Skeletal muscle tissue (tissue), 4 donors: ENCODE data around the gene GTF2F2. TPM values are rescaled to one million over a fixed set of nuclear protein-coding genes. Genes with fewer than 3 reads are reported as not detected.
A peak's percentile ranks its signal among the peaks of the same experiment; 100 is the strongest.

ENCODE experiments used
- H3K27ac ChIP-seq: one replicate; pipeline ENCODE4 v1.7.0; 2013; ENCODE audit warnings: mild to moderate bottlenecking, low read depth, low read length, inconsistent platforms
- H3K27me3 ChIP-seq, 3 donors: one replicate each; pipeline ENCODE4 v1.7.0; 2013; ENCODE audit warnings: low read length in 3 of 3; ENCODE audit not compliant: control insufficient read depth in 3 of 3, insufficient read depth in 3 of 3
- H3K36me3 ChIP-seq, 3 donors: one replicate each; pipeline ENCODE4 v1.7.0; 2013; ENCODE audit warnings: low read length in 3 of 3; ENCODE audit not compliant: control insufficient read depth in 3 of 3, insufficient read depth in 3 of 3
- H3K4me1 ChIP-seq, 3 donors: one replicate each; pipeline ENCODE4 v1.7.0; 2013; ENCODE audit warnings: low read length in 3 of 3, mild to moderate bottlenecking in 3 of 3; ENCODE audit not compliant: control insufficient read depth in 3 of 3, insufficient read depth in 3 of 3
- H3K4me3 ChIP-seq, 3 donors: one replicate each; pipeline ENCODE4 v1.7.0; 2013; ENCODE audit warnings: low read length in 3 of 3
- H3K9ac ChIP-seq, 3 donors: one replicate each; pipeline ENCODE4 v1.7.0; 2013; ENCODE audit warnings: low read length in 3 of 3, mild to moderate bottlenecking in 3 of 3, moderate library complexity in 2 of 3, low read depth in 1 of 3
- H3K9me3 ChIP-seq, 3 donors: one replicate each; pipeline ENCODE4 v1.7.0; 2013; ENCODE audit warnings: low read length in 3 of 3; ENCODE audit not compliant: control insufficient read depth in 3 of 3
- total RNA-seq: library from RNA; depleted of rRNA; stranded (reverse); fragments of >200 nt; gene quantifications from one replicate; pipeline ENCODE4 v1.2.3, GENCODE V29; 2014
- donor health status: Osteomylitis.

GTF2F2 gene
- total RNA-seq, 1 donor from 2014 or later, result 15.7 TPM

GRCh38 chr13:45207319-45207718 is 87.0 kb downstream of the GTF2F2 start:
- Histone ChIP-seq H3K9ac (peak overlapping the region; percentile 29 to 65 (median 54)), H3K4me1 (peaks cover 6 to 14% (median 11%) of the 10 kb centered on the region in 3 donors), H3K36me3 (peaks cover 0 to 13% (median 9%) of the 10 kb centered on the region in 3 donors), H3K4me3 (peak overlapping the region in 1 of 3 donors; percentile 55), H3K9me3 (no peaks in the 10 kb centered on the region), H3K27ac (peak overlapping the region; percentile 73), H3K27me3 (no peaks in the 10 kb centered on the region)

- Histone ChIP-seq H3K4me1 (peaks cover 6 to 14% (median 11%) of the 10 kb centered on the region in 3 donors), H3K27ac (no peak overlapping the region), H3K4me3 (no peak overlapping the region), H3K9me3 (no peaks in the 10 kb centered on the region), H3K36me3 (peaks cover 0 to 13% (median 9%) of the 10 kb centered on the region in 3 donors), H3K27me3 (no peaks in the 10 kb centered on the region), H3K9ac (peak overlapping the region in 2 of 3 donors; percentile 29 to 54)
These were observed 87.8 kb downstream of the GTF2F2 start for GRCh38 chr13:45208132-45208531.

GRCh38 chr13:45209229-45209628 is 88.9 kb downstream of the GTF2F2 start:
- Histone ChIP-seq H3K27me3 (no peaks in the 10 kb centered on the region), H3K4me1 (peaks cover 6 to 14% (median 11%) of the 10 kb centered on the region in 3 donors), H3K9ac (no peak overlapping the region), H3K9me3 (no peaks in the 10 kb centered on the region), H3K36me3 (peaks cover 0 to 13% (median 9%) of the 10 kb centered on the region in 3 donors), H3K27ac (no peak overlapping the region), H3K4me3 (no peak overlapping the region)

DNA sequence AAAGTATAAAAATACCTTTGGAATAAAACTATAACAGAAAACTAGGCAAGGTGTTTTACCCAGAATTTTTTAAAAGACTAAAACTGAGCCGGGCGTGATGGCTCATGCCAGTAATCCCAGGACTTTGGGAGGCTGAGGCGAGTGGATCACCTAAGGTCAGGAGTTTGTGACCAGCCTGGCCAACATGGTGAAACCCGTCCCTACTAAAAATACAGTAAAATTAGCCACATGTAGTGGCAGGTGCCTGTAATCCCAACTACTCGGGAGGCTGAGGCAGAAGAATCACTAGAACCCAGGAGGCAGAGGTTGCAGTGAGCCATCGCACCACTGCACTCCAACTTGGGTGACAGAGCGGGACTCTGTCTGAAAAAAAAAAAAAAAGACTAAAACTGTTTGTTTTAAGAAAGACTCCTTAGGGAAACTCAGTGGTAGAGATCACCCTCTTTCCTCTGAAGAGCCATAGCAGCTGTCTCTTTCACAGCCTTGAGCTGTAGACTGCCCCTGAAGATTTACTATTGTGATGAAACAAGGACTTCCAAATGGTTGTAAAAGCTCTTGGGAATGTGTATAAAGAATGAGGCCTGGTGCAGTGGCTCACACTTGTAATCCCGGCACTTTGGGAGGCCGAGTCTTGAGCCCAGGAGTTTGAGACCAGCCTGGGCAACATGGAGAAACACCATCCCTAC is 95.2 kb downstream of the GTF2F2 start:
- no peak overlapping the region for H3K9ac ChIP-seq
- peaks cover 0 to 13% (median 9%) of the 10 kb centered on the region in 3 donors for H3K4me1 ChIP-seq
- H3K36me3 ChIP-seq, result no peaks in the 10 kb centered on the region
- H3K27ac ChIP-seq, result no peak overlapping the region
- no peaks in the 10 kb centered on the region for H3K9me3 ChIP-seq
- no peak overlapping the region for H3K4me3 ChIP-seq
- H3K27me3 ChIP-seq, result no peaks in the 10 kb centered on the region

DNA sequence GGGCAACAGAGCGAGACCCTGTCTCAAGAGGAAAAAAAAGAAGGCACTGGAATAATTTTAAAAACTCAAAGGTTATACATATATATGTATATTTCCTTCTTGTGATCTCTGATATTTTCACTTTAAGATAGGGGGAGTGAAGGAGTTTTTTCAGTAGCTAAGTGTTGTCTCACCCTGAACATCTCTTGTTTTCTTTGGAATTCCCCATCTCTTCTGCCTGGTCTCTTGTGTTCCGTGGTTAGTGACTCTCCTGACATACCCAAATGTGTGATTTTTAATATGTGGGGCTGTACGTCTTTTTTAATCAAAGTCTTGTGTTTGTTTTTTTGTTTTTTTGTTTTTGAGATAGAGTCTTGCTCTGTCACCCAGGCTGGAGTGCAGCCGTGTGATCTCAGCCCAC is 95.9 kb downstream of the GTF2F2 start:
- H3K27ac ChIP-seq, result no peak overlapping the region

GRCh38 chr13:45218689-45219088 is 98.4 kb downstream of the GTF2F2 start:
- Histone ChIP-seq H3K4me3 (peak overlapping the region; percentile 30 to 48 (median 46)), H3K9me3 (no peaks in the 10 kb centered on the region), H3K36me3 (no peaks in the 10 kb centered on the region), H3K9ac (peak overlapping the region in 2 of 3 donors; percentile 44 to 46), H3K4me1 (peaks cover 0 to 13% (median 9%) of the 10 kb centered on the region in 3 donors), H3K27me3 (no peaks in the 10 kb centered on the region), H3K27ac (peak overlapping the region; percentile 71)

More for the DNA sequence above, 95.9 kb downstream of the GTF2F2 start:
- no peaks in the 10 kb centered on the region for H3K27me3 ChIP-seq
- no peak overlapping the region for H3K4me3 ChIP-seq
- H3K4me1 ChIP-seq, result peaks cover 0 to 13% (median 9%) of the 10 kb centered on the region in 3 donors
- H3K9ac ChIP-seq, result no peak overlapping the region
- H3K36me3 ChIP-seq, result no peaks in the 10 kb centered on the region
- H3K9me3 ChIP-seq, result no peaks in the 10 kb centered on the region

DNA sequence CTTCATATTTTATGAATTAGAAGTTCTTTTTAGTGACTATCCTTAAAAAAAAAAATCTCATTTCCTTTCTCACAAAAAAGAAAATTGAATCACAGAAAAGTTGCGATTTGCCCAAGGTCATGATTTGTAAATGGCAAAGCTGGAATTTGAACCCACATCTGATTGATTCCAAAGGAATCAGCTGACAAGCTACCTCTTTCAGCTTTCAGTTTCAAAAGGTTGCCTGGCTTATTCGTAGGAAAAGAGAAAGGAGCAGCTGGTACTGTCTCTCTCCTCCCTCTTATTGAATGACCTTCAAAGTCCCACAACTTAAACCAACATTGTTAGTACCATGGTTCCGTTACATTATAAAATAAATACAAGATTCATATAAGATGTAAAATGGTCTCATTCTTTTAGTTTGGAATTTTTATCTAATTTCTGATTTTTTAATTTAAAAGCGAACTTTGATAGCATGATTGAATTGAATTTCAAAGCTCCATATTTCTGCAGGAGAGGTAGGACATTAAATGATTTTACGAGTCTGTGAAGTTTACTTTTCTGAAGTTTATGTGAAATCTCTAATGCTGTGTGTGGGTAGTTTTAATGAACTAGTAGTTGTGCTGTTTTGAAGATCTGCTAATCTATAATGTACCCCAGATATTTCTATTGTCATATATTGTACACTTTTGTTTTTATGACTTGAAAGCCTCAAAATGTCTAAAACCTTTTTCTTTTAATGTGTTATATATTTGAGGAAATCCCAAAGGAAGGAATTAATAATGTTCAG is 99.0 kb downstream of the GTF2F2 start:
- Histone ChIP-seq H3K4me1 (peaks cover 0 to 13% (median 9%) of the 10 kb centered on the region in 3 donors), H3K4me3 (peak overlapping the region; percentile 34 to 48 (median 46)), H3K9me3 (no peaks in the 10 kb centered on the region), H3K27me3 (no peaks in the 10 kb centered on the region), H3K9ac (peak overlapping the region; percentile 35 to 54 (median 44)), H3K27ac (peak overlapping the region; percentile 71), H3K36me3 (no peaks in the 10 kb centered on the region)

DNA sequence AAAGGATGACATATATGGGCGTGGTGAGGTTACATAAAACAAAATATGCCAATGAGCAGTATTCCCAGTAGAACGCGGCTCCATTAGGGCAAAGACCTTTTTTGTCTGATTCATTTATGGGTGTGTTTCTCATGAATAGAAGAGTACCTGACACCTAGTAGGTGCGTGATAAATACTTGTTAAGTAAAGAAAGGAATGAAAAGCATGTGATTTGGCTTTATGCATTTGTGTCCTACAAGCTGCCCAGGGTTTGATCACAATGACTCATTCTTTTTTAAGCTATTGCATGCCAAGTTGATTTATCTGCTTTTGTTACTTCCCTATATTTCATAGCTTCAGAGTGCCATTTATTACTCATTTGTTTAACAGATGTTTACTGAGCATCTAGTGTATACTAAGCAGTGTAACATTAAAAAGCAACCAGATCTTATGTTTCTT is 99.6 kb downstream of the GTF2F2 start:
- Histone ChIP-seq H3K4me3 (peak overlapping the region in 2 of 3 donors; percentile 24 to 34), H3K27me3 (no peaks in the 10 kb centered on the region), H3K9me3 (no peaks in the 10 kb centered on the region), H3K4me1 (peaks cover 0 to 13% (median 9%) of the 10 kb centered on the region in 3 donors), H3K9ac (peak overlapping the region in 2 of 3 donors; percentile 35 to 54), H3K36me3 (no peaks in the 10 kb centered on the region), H3K27ac (peak overlapping the region; percentile 71)

- H3K4me3 ChIP-seq, result peak overlapping the region in 1 of 3 donors; percentile 34
- no peak overlapping the region for H3K9ac ChIP-seq
- no peak overlapping the region for H3K27ac ChIP-seq
- H3K4me1 ChIP-seq, result peaks cover 0 to 13% (median 9%) of the 10 kb centered on the region in 3 donors
- H3K36me3 ChIP-seq, result no peaks in the 10 kb centered on the region
- H3K27me3 ChIP-seq, result no peaks in the 10 kb centered on the region
- H3K9me3 ChIP-seq, result no peaks in the 10 kb centered on the region
These were observed 100.1 kb downstream of the GTF2F2 start for GRCh38 chr13:45220403-45220802.

DNA sequence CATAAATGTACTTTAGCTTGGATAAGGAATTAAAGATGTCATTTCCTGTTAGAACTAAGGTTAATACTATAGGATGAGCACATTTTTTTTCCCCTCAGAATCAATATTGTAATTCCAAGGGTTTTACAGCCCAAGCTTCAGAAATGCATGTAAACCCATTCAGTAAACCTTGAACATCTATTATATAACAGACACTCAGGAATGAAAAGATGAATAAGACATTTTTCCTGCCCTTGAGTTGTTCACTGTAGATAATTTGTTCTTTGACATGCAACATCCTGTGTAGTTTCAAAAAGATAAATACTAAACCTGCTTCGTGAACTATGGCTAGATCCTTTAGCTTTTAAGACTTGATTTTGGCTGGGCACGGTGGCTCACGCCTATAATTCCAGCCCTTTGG is 102.2 kb downstream of the GTF2F2 start:
- H3K27ac ChIP-seq, result no peak overlapping the region

More for the DNA sequence above, 102.2 kb downstream of the GTF2F2 start:
- Histone ChIP-seq H3K9me3 (no peaks in the 10 kb centered on the region), H3K36me3 (no peaks in the 10 kb centered on the region), H3K9ac (no peak overlapping the region), H3K27me3 (no peaks in the 10 kb centered on the region), H3K4me1 (peaks cover 0 to 9% (median 9%) of the 10 kb centered on the region in 3 donors), H3K4me3 (no peak overlapping the region)
